Measurements from ENCODE around the gene HAUS3.
"Not testable (repeated sequence)": the region's sequence is repeated elsewhere in the genome, so short reads cannot be mapped to it uniquely, and the experiment has no call there.

The HAUS3 gene

GRCh38 chr4:2251795-2252529 is 10.0 kb upstream of the HAUS3 start:
- no peak for DNase-seq (ENCODE audit: low read depth)

- DNase-seq (ENCODE audit: low read depth), result no peak
Observed at GRCh38 chr4:2251073-2251794, 9.3 kb upstream of the HAUS3 start.

- no peak for DNase-seq (ENCODE audit: low read depth)
Observed at GRCh38 chr4:2250357-2251072, 8.6 kb upstream of the HAUS3 start.

- no peak for DNase-seq (ENCODE audit: low read depth)
Observed at GRCh38 chr4:2249526-2250356, 7.8 kb upstream of the HAUS3 start.

- no peak for DNase-seq (ENCODE audit: low read depth)
Observed at GRCh38 chr4:2248821-2249261, 6.9 kb upstream of the HAUS3 start.

GRCh38 chr4:2248044-2248780 is 6.3 kb upstream of the HAUS3 start:
- DNase-seq (ENCODE audit: low read depth), result no peak

GRCh38 chr4:2247128-2248043 is 5.5 kb upstream of the HAUS3 start:
- DNase-seq (ENCODE audit: low read depth), result no peak

- DNase-seq (ENCODE audit: low read depth), result no peak
Observed at GRCh38 chr4:2246384-2247127, 4.6 kb upstream of the HAUS3 start.

- no peak for DNase-seq (ENCODE audit: low read depth)
Observed at GRCh38 chr4:2245787-2246275, 3.9 kb upstream of the HAUS3 start.

GRCh38 chr4:2245057-2245786 is 3.3 kb upstream of the HAUS3 start:
- DNase-seq (ENCODE audit: low read depth), result no peak

- no peak for DNase-seq (ENCODE audit: low read depth)
Observed at GRCh38 chr4:2243681-2244380, 1.9 kb upstream of the HAUS3 start.

GRCh38 chr4:2241003-2241402 is 918 bp downstream of the HAUS3 start:
- no peak for DNase-seq (ENCODE audit: low read depth)

- no peak for DNase-seq (ENCODE audit: low read depth)
Observed at GRCh38 chr4:2236944-2237666, 4.8 kb downstream of the HAUS3 start.

- no peak for DNase-seq (ENCODE audit: low read depth)
Observed at GRCh38 chr4:2231082-2231481, 10.8 kb downstream of the HAUS3 start.

GRCh38 chr4:2226261-2226660 is 15.7 kb downstream of the HAUS3 start:
- no peak for DNase-seq (ENCODE audit: low read depth)

GRCh38 chr4:2222838-2223237 is 19.1 kb downstream of the HAUS3 start:
- no peak for DNase-seq (ENCODE audit: low read depth)

GRCh38 chr4:2221378-2221777 is 20.5 kb downstream of the HAUS3 start:
- not testable (repeated sequence) for DNase-seq (ENCODE audit: low read depth)
